H1 (cell line): ENCODE measurements around the gene LTN1. TPM values are rescaled to one million over a fixed set of nuclear protein-coding genes. Genes with fewer than 3 reads are reported as not detected.

ENCODE experiments used
- CEBPB ChIP-seq: IDR thresholded peaks from 2 replicates; pipeline ENCODE4 v1.6.1; 2012; ENCODE audit warnings: low read depth, low read length
- EP300 ChIP-seq, 2 experiments: IDR thresholded peaks; 1 replicate in 1 of 2; 2 replicates in 1 of 2; pipeline ENCODE4 v1.6.1; 2011 to 2012; ENCODE audit warnings: low read depth in 2 of 2, low read length in 2 of 2, mild to moderate bottlenecking in 2 of 2, borderline replicate concordance in 1 of 2, inconsistent platforms in 1 of 2, moderate library complexity in 1 of 2
- KDM5A ChIP-seq: fragments of 200-600 bp; IDR thresholded peaks from 2 replicates; pipeline ENCODE4 v1.7.1; 2012; ENCODE audit warnings: mild to moderate bottlenecking, low read length, inconsistent platforms, mixed read lengths
- polyA plus RNA-seq, 7 experiments: library from polyadenylated mRNA; depleted of rRNA in 3 of 7; stranded (reverse) in 5 of 7; unstranded in 2 of 7; fragments of >200 nt in 5 of 7; fragments of 200-250 nt in 2 of 7; gene quantifications; 1 replicate in 5 of 7; 2 replicates in 1 of 7; 4 replicates in 1 of 7; pipeline versions ENCODE4 v1.2.1 to v1.2.3, GENCODE V29; 2011 to 2013; ENCODE audit warnings: missing spikeins in 2 of 7, mixed read lengths in 2 of 7
- total RNA-seq: library from RNA; stranded (reverse); fragmentation: NEBNext Ultra II Directional; extraction: Animal tissue kit (Norgen Biotek cat#: 25700); gene quantifications from 2 replicates; pipeline ENCODE4 v1.2.1, GENCODE V29; 2021

LTN1 gene
- total and polyA plus RNA-seq, 2 of the 8 experiments (the other 6 are each of a cell fraction or from before 2014, with no cell fraction given) = 3.2 to 23.5 TPM

- TF ChIP-seq EP300 (IDR thresholded peaks at IDR 0.05; ENCODE audit: borderline replicate concordance in 1 of 2, low read depth in 2 of 2, low read length in 2 of 2) (no peak), KDM5A (no peak), CEBPB (no peak)
These were observed 36.8 kb upstream of the LTN1 start (continued) for GRCh38 chr21:29029524-29029923.
